ENCODE data around the gene ARHGDIG.

Gene ARHGDIG

GRCh38 chr16:263182-263774 is 17.1 kb upstream of the ARHGDIG start:
- H3K27me3 ChIP-seq (ENCODE audit: low read depth, low read length), result no peaks in the 10 kb centered on the region
- no peak overlapping the region for H2AFZ ChIP-seq (ENCODE audit: low read depth, low read length)
- H3K4me3 ChIP-seq (ENCODE audit: low read length), result no peak overlapping the region
- H3K4me1 ChIP-seq (ENCODE audit: low read length), result peaks cover 20% of the 10 kb centered on the region
- no peak for TF ChIP-seq EZH2phosphoT487 (IDR thresholded peaks at IDR 0.05; ENCODE audit: low read depth)
- TF ChIP-seq, protein P1, sequence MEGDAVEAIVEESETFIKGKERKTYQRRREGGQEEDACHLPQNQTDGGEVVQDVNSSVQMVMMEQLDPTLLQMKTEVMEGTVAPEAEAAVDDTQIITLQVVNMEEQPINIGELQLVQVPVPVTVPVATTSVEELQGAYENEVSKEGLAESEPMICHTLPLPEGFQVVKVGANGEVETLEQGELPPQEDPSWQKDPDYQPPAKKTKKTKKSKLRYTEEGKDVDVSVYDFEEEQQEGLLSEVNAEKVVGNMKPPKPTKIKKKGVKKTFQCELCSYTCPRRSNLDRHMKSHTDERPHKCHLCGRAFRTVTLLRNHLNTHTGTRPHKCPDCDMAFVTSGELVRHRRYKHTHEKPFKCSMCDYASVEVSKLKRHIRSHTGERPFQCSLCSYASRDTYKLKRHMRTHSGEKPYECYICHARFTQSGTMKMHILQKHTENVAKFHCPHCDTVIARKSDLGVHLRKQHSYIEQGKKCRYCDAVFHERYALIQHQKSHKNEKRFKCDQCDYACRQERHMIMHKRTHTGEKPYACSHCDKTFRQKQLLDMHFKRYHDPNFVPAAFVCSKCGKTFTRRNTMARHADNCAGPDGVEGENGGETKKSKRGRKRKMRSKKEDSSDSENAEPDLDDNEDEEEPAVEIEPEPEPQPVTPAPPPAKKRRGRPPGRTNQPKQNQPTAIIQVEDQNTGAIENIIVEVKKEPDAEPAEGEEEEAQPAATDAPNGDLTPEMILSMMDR (IDR thresholded peaks at IDR 0.05; ENCODE audit: low read depth, low read length), result no peak
- no peaks in the 10 kb centered on the region for H4K20me1 ChIP-seq (ENCODE audit: insufficient read depth, low read length)
- H3K79me2 ChIP-seq (ENCODE audit: low read length), result no peaks in the 10 kb centered on the region
- H3K9ac ChIP-seq (ENCODE audit: low read length), result no peak overlapping the region
- H3K4me2 ChIP-seq (ENCODE audit: low read length), result no peak overlapping the region
- no peaks in the 10 kb centered on the region for H3K9me3 ChIP-seq (ENCODE audit: insufficient read depth, low read length)
- no peaks in the 10 kb centered on the region for H3K36me3 ChIP-seq (replicated peaks; ENCODE audit: low read depth, low read length)
- H3K27ac ChIP-seq (ENCODE audit: low read length), result no peak overlapping the region

- no peaks in the 10 kb centered on the region for H3K36me3 ChIP-seq (replicated peaks; ENCODE audit: low read depth, low read length)
- TF ChIP-seq, protein P1 (IDR thresholded peaks at IDR 0.05; ENCODE audit: low read depth, low read length), result no peak
- no peak for TF ChIP-seq EZH2phosphoT487 (IDR thresholded peaks at IDR 0.05; ENCODE audit: low read depth)
Observed at GRCh38 chr16:263944-264343, 16.4 kb upstream of the ARHGDIG start.

GRCh38 chr16:264440-264951 is 15.9 kb upstream of the ARHGDIG start:
- TF ChIP-seq EZH2phosphoT487 (IDR thresholded peaks at IDR 0.05; ENCODE audit: low read depth), result no peak
- TF ChIP-seq, protein P1 (IDR thresholded peaks at IDR 0.05; ENCODE audit: low read depth, low read length), result no peak
- Histone ChIP-seq H3K79me2 (ENCODE audit: low read length) (no peaks in the 10 kb centered on the region), H4K20me1 (ENCODE audit: insufficient read depth, low read length) (no peaks in the 10 kb centered on the region), H3K4me1 (ENCODE audit: low read length) (peaks cover 20% of the 10 kb centered on the region), H3K4me2 (ENCODE audit: low read length) (no peak overlapping the region), H3K4me3 (ENCODE audit: low read length) (no peak overlapping the region), H3K27ac (ENCODE audit: low read length) (no peak overlapping the region), H3K9me3 (ENCODE audit: insufficient read depth, low read length) (no peaks in the 10 kb centered on the region), H2AFZ (ENCODE audit: low read depth, low read length) (no peak overlapping the region), H3K9ac (ENCODE audit: low read length) (no peak overlapping the region), H3K27me3 (ENCODE audit: low read depth, low read length) (no peaks in the 10 kb centered on the region), H3K36me3 (replicated peaks; ENCODE audit: low read depth, low read length) (no peaks in the 10 kb centered on the region)

More at GRCh38 chr16:263944-264343, 16.4 kb upstream of the ARHGDIG start:
- Histone ChIP-seq H3K27me3 (ENCODE audit: low read depth, low read length) (no peaks in the 10 kb centered on the region), H2AFZ (ENCODE audit: low read depth, low read length) (no peak overlapping the region), H3K27ac (ENCODE audit: low read length) (no peak overlapping the region), H3K4me3 (ENCODE audit: low read length) (no peak overlapping the region), H3K9me3 (ENCODE audit: insufficient read depth, low read length) (no peaks in the 10 kb centered on the region), H3K4me1 (ENCODE audit: low read length) (peaks cover 20% of the 10 kb centered on the region), H4K20me1 (ENCODE audit: insufficient read depth, low read length) (no peaks in the 10 kb centered on the region), H3K4me2 (ENCODE audit: low read length) (no peak overlapping the region), H3K79me2 (ENCODE audit: low read length) (no peaks in the 10 kb centered on the region), H3K9ac (ENCODE audit: low read length) (no peak overlapping the region)

DNA sequence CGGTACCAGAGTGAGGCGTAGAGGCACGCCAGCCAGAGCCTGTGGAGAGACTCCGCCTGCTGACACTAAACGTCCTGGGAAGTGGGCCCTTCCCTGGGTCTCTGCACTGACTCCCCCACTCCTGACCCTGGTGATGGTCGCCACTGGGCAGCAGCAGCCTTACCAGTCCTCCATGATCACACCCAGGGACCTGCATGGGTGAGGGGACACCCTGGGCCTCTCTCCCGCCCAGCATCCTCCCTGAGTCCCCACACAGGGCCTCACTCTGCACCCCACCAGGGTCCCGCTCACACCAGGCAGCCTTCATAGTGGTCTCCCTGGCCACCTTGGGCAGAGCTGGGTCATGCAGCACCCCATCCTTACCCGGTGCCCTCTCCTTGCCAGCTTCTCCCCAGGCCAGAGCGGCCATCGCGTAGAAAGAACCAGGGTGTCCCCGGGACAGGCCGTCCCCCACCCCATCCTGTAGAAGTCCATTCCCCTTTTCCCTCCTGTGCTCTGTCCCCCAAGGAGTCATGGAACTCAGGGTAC is 15.3 kb upstream of the ARHGDIG start:
- no peaks in the 10 kb centered on the region for H3K9me3 ChIP-seq (ENCODE audit: insufficient read depth, low read length)
- no peaks in the 10 kb centered on the region for H4K20me1 ChIP-seq (ENCODE audit: insufficient read depth, low read length)
- H3K79me2 ChIP-seq (ENCODE audit: low read length), result no peaks in the 10 kb centered on the region
- H3K27ac ChIP-seq (ENCODE audit: low read length), result no peak overlapping the region
- peaks cover 20% of the 10 kb centered on the region for H3K4me1 ChIP-seq (ENCODE audit: low read length)
- H3K4me2 ChIP-seq (ENCODE audit: low read length), result no peak overlapping the region
- TF ChIP-seq, protein P1 (IDR thresholded peaks at IDR 0.05; ENCODE audit: low read depth, low read length), result no peak
- TF ChIP-seq EZH2phosphoT487 (IDR thresholded peaks at IDR 0.05; ENCODE audit: low read depth), result no peak
- no peak overlapping the region for H3K4me3 ChIP-seq (ENCODE audit: low read length)
- H2AFZ ChIP-seq (ENCODE audit: low read depth, low read length), result no peak overlapping the region
- no peaks in the 10 kb centered on the region for H3K27me3 ChIP-seq (ENCODE audit: low read depth, low read length)
- no peaks in the 10 kb centered on the region for H3K36me3 ChIP-seq (replicated peaks; ENCODE audit: low read depth, low read length)
- H3K9ac ChIP-seq (ENCODE audit: low read length), result no peak overlapping the region

Data from OCI-LY3 (cell line).